Raji (cell line): ENCODE results near the gene MAP3K19.

ENCODE experiments used
- POLR2A ChIP-seq: IDR thresholded peaks from 2 replicates; pipeline ENCODE4 v1.6.1; 2011; ENCODE audit warnings: low read depth, low read length, control low read depth; ENCODE audit not compliant: insufficient read depth

The MAP3K19 gene

GRCh38 chr2:135047300-135047699 is at the start of gene MAP3K19:
Gene MAP3K19 (minus strand): TSS chr2:135047447. CDS start chr2:135024647, 22,800 bp downstream.
- TF ChIP-seq POLR2A, result no peak

- no peak for TF ChIP-seq POLR2A
Measured at GRCh38 chr2:135096665-135097446, 49.6 kb upstream of the MAP3K19 start.

GRCh38 chr2:135095591-135095990 is 48.3 kb upstream of the MAP3K19 start:
- TF ChIP-seq POLR2A, result no peak

GRCh38 chr2:135094508-135094907 is 47.3 kb upstream of the MAP3K19 start:
- TF ChIP-seq POLR2A, result no peak

GRCh38 chr2:135093670-135094330 is 46.6 kb upstream of the MAP3K19 start:
- TF ChIP-seq POLR2A, result no peak

GRCh38 chr2:135093193-135093592 is 45.9 kb upstream of the MAP3K19 start:
- no peak for TF ChIP-seq POLR2A

GRCh38 chr2:135091681-135092080 is 44.4 kb upstream of the MAP3K19 start:
- no peak for TF ChIP-seq POLR2A

GRCh38 chr2:135086222-135086621 is 39.0 kb upstream of the MAP3K19 start:
- no peak for TF ChIP-seq POLR2A

GRCh38 chr2:135078417-135078816 is 31.2 kb upstream of the MAP3K19 start:
- no peak for TF ChIP-seq POLR2A

- TF ChIP-seq POLR2A, result no peak
Measured at GRCh38 chr2:135076556-135076955, 29.3 kb upstream of the MAP3K19 start.

GRCh38 chr2:135074216-135074615 is 27.0 kb upstream of the MAP3K19 start:
- TF ChIP-seq POLR2A, result no peak

- TF ChIP-seq POLR2A, result no peak
Measured at GRCh38 chr2:135072125-135072997, 25.1 kb upstream of the MAP3K19 start.

GRCh38 chr2:135066710-135067109 is 19.5 kb upstream of the MAP3K19 start:
- no peak for TF ChIP-seq POLR2A

GRCh38 chr2:135064149-135064548 is 16.9 kb upstream of the MAP3K19 start:
- no peak for TF ChIP-seq POLR2A

GRCh38 chr2:135063210-135063609 is 16.0 kb upstream of the MAP3K19 start:
- TF ChIP-seq POLR2A, result no peak

- no peak for TF ChIP-seq POLR2A
Measured at GRCh38 chr2:135059577-135059976, 12.3 kb upstream of the MAP3K19 start.

GRCh38 chr2:135056790-135057189 is 9.5 kb upstream of the MAP3K19 start:
- no peak for TF ChIP-seq POLR2A
